Nephron progenitor cell (in vitro differentiated cells): ENCODE measurements around the gene FGA.

Experiments
- DNase-seq: peaks from one replicate; pipeline ENCODE4 v3.0.0; 2021
- H3K27ac Mint-ChIP-seq: 2 replicates; pipeline ENCODE4 v1.8.0; 2021; ENCODE audit warnings: mild to moderate bottlenecking, moderate library complexity, mixed read lengths
- H3K27me3 Mint-ChIP-seq: 2 replicates; pipeline ENCODE4 v1.8.0; 2021; ENCODE audit warnings: mild to moderate bottlenecking, low read depth, mixed read lengths; ENCODE audit not compliant: poor library complexity
- H3K36me3 Mint-ChIP-seq: 2 replicates; pipeline ENCODE4 v1.8.0; 2021; ENCODE audit warnings: low read depth, mixed read lengths
- H3K4me1 Mint-ChIP-seq: 2 replicates; pipeline ENCODE4 v1.8.0; 2021; ENCODE audit warnings: mixed read lengths
- H3K4me3 Mint-ChIP-seq: 2 replicates; pipeline ENCODE4 v1.8.0; 2021; ENCODE audit warnings: mild to moderate bottlenecking, moderate library complexity, mixed read lengths
- H3K9me3 Mint-ChIP-seq: 2 replicates; pipeline ENCODE4 v1.8.0; 2021; ENCODE audit warnings: mild to moderate bottlenecking, moderate library complexity, mixed read lengths
- CTCF ChIP-seq: fragments of 200-600 bp; sonication (generic); IDR thresholded peaks from 2 replicates; pipeline ENCODE4 v1.5.0; 2021; ENCODE audit warnings: antibody characterized with exemption

The FGA gene

GRCh38 chr4:154542271-154542879 lies 48.2 kb downstream of the FGA start:
- Mint-ChIP-seq H3K9me3 (peaks cover 7% of the 10 kb centered on the region), H3K4me1 (no peaks in the 10 kb centered on the region), H3K4me3 (no peak overlapping the region), H3K27me3 (no peaks in the 10 kb centered on the region), H3K27ac (no peak overlapping the region), H3K36me3 (peaks cover 62% of the 10 kb centered on the region)
- TF ChIP-seq CTCF = no peak
- DNase-seq = no peak
